ENCODE data around the gene FOXO1.

DNA sequence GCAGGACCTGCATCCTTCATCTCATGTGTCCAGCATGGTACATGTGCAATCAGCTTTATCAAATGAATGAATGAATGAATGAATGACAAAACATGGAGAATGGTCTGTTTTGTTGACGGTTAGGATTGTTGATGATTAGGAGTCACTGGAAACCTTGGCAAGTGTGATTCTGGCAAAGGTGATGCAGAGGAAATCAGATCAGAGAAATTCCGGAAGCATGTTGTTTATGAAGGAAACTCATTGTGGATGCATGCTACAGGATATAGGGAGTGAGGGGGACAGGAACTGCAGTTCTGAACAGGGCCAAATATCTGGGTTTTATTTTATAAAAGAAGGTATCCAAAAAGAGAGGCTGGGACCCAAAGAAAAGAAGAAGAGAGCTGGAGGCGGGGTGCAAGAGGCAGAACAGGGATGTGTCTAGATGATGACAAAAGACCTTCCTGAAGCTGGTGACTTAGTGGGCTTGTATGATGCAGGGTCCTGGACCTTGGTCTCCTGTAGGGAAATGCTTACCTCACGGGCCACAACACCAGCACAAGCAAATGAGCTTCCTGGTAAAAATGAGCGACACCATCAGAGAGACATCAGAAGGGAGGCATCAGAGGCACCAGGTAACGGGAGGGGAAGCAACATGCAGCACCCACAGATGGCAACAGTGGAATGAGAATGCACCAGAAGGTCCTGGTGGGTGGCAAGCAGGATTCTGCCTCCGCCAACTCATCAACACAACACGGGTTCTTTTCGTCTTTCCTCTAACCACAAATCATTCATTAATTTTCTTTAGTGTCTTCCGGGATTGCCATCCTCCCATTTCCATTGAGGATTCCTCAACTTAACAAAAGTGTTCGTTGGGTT, 159.6 kb downstream of the FOXO1 start:
- no peak for TF ChIP-seq POLR2A (IDR thresholded peaks at IDR 0.05)
- no peak for TF ChIP-seq POLR2AphosphoS5 (IDR thresholded peaks at IDR 0.05)
- TF ChIP-seq, protein P1, sequence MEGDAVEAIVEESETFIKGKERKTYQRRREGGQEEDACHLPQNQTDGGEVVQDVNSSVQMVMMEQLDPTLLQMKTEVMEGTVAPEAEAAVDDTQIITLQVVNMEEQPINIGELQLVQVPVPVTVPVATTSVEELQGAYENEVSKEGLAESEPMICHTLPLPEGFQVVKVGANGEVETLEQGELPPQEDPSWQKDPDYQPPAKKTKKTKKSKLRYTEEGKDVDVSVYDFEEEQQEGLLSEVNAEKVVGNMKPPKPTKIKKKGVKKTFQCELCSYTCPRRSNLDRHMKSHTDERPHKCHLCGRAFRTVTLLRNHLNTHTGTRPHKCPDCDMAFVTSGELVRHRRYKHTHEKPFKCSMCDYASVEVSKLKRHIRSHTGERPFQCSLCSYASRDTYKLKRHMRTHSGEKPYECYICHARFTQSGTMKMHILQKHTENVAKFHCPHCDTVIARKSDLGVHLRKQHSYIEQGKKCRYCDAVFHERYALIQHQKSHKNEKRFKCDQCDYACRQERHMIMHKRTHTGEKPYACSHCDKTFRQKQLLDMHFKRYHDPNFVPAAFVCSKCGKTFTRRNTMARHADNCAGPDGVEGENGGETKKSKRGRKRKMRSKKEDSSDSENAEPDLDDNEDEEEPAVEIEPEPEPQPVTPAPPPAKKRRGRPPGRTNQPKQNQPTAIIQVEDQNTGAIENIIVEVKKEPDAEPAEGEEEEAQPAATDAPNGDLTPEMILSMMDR (IDR thresholded peaks at IDR 0.05) = no peak
- TF ChIP-seq EP300 (IDR thresholded peaks at IDR 0.05) = no peak

Data from suprapubic skin (tissue), 4 donors.